ENCODE results near the gene RBM18.
A peak's percentile ranks its signal among the peaks of the same experiment; 100 is the strongest.

RBM18 gene

DNA sequence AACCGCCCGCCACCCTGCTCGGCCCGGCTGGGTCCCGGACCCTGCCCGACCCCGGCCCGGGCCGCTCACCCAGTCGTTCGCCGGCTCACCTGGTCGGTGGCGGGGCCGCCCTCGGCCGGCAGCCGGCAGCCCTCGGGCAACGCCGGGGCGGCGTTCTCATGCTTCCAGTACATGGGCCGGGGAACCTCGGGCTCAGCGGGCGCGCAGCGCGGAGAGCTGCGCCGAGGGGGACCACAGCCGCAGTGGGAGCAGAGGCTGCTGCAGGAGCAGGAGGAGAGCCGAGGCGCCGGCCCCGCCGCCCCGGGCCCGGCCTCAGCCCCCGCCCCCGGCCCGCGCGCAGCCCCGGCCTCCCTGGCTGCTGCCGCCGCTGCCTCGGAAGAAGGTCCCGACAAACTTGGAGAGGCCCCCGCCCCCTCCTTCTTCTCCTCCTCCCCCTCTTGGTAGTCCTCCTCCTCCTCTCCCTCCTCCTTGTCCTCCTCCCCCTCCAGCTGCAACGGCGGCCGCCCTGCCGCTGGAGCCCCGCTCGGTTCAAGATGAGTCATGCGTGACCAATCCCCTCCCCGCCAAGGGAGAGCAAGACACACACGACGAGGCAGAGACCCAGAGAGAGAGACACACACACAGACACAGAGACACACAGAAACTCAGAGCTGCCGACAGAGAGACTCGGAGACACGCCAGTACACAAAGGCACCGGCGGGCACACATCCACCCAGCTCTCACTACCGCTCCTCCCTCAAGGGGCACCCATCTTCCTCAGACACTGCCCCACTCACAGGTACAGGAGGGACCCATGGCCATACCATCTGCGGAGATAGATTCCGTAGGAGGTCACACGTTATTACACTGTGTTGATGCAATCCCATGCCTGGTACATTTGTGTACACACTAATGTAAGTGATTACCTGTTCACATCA is 35.8 kb downstream of the RBM18 start, which contains the start of gene LHX6:
TSS of gene LHX6 (minus strand) at position 390 of the 917 bp plus-strand sequence. CDS start at position 173, 217 bp downstream.
- H3K4me3 ChIP-seq (ENCODE audit: low read depth, low read length): peak within 1 kb of the TSS; percentile 15
- TF ChIP-seq, protein P1, sequence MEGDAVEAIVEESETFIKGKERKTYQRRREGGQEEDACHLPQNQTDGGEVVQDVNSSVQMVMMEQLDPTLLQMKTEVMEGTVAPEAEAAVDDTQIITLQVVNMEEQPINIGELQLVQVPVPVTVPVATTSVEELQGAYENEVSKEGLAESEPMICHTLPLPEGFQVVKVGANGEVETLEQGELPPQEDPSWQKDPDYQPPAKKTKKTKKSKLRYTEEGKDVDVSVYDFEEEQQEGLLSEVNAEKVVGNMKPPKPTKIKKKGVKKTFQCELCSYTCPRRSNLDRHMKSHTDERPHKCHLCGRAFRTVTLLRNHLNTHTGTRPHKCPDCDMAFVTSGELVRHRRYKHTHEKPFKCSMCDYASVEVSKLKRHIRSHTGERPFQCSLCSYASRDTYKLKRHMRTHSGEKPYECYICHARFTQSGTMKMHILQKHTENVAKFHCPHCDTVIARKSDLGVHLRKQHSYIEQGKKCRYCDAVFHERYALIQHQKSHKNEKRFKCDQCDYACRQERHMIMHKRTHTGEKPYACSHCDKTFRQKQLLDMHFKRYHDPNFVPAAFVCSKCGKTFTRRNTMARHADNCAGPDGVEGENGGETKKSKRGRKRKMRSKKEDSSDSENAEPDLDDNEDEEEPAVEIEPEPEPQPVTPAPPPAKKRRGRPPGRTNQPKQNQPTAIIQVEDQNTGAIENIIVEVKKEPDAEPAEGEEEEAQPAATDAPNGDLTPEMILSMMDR (IDR thresholded peaks at IDR 0.05; ENCODE audit: insufficient read depth, low read length, missing control alignments): no peak
- DNase-seq (ENCODE audit: low read depth, low spot score): no peak
- CTCF ChIA-PET: interaction anchor here (1.5 kb wide), 1 partner anchor 104 kb away, joined by 4 read pairs; no protein-coding TSS in a partner anchor
- POLR2A ChIA-PET: no interaction called here

DNA sequence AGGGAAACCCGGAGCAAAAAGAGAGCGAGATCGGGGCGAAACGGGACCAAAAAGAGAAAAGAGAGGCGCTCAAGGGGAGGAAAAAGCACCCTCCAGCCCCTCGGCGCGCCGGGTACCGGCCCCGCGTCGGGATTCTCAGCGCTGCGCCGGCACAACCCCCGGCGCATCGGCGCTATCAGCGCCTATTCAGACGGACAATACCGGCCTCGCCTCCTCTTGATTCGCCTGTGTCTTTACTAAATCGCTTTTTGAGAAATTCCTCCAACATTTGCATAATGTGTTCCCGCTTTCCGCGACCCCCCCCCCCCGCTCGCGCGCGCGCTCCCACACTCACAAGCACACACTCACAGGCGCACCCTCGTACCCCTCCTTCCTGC is 36.5 kb downstream of the RBM18 start:
- CTCF ChIA-PET: no interaction called here
- POLR2A ChIA-PET: no interaction called here

DNA sequence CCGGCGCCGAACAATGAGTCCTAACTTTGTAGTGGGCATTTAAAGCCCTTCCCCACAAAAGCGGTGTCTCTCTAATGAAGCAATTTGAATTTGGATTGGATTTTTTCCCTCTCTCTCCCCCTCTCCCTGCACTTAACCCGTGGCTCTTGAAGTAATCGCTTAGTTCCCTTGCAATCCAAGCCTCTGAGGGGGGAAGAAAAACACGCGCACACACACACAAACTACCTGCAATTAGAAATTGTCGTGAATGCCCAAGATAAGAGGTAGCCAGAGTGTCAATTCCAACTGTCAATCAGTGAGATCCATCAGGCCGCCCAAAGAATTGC is 37.1 kb downstream of the RBM18 start:
- no peak overlapping the region for H3K4me3 ChIP-seq (ENCODE audit: low read depth, low read length)
- TF ChIP-seq, protein P1 (IDR thresholded peaks at IDR 0.05; ENCODE audit: insufficient read depth, low read length, missing control alignments): no peak
- no peak for DNase-seq (ENCODE audit: low read depth, low spot score)
- ChIA-PET CTCF (no interaction called here), POLR2A (no interaction called here)

More for the DNA sequence above, 36.5 kb downstream of the RBM18 start:
- no peak for DNase-seq (ENCODE audit: low read depth, low spot score)
- H3K4me3 ChIP-seq (ENCODE audit: low read depth, low read length): peak overlapping the region; percentile 2; the same call in 1 of the 2 replicates
- TF ChIP-seq, protein P1 (IDR thresholded peaks at IDR 0.05; ENCODE audit: insufficient read depth, low read length, missing control alignments): no peak

DNA sequence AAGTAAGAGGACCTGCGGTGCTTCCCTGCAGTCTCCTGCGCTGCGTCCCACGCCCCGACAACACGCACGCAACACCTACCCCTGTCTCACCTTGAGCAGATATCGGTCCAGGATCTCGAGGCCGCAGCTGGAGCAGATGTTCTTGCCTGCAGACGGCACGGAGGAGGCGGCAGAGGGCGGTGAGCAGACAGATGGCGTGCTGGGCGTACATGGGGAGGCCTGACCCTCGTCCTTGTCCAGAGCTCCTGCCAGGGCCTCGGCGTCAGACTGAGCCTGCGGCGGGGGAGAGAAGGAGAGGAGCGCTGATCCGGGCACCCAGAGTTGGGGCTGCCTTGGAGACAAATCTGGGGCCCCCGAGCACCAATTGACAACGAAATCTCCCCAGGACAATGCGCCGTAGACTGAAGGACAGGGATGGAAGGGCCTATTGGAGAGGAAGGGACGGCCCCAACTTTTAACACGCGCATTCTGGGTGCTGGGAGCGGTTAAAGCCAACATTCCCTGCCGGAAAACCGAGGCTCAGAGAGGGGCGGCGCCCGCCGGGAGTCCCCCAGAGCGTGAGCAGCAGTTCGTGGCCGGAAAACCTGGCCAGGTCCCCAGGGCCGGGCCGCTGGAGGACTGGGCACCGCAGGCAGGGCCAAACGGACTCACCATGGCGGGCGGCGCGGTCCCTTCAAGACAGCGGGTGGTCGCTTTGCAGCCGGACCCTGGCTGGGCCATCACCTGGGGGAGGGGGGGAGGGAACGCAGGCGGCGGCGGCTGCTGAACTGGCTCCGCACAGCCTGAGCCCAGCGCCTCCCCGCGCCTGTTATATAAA is 37.7 kb downstream of the RBM18 start:
- H3K4me3 ChIP-seq (ENCODE audit: low read depth, low read length): no peak overlapping the region
- no peak for DNase-seq (ENCODE audit: low read depth, low spot score)
- CTCF ChIA-PET: no interaction called here
- TF ChIP-seq, protein P1 (IDR thresholded peaks at IDR 0.05; ENCODE audit: insufficient read depth, low read length, missing control alignments): no peak
- POLR2A ChIA-PET: no interaction called here

DNA sequence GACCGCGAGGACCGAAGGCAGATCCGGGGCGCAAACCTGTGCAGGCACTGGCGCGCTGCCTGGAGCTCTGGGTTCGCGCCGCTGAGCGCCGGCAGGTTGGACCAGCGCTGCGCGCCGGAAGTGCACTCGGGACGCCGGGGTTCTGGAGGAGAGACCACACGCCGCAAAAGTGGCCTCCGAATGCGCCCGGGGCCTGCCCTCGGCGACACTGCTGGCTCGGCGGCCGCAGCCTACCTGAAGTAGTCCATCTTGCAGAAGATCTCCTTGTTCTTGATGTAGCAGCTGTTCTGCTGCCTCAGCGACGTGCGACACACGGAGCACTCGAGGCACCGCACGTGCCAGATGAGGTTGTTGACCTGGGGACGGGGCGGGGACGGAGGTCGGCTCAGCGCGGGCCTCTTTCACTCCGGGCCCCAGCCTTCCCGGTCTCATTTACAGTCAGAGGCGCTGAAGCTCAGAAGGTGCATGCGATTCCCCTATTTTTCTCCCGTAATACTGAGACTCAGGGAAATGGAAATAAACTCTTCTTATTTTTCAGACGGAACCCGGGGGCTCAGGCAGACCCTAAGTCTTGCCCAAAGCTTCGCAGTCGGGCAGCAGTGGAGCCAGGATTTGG is 38.4 kb downstream of the RBM18 start:
- CTCF ChIA-PET: no interaction called here
- TF ChIP-seq, protein P1 (IDR thresholded peaks at IDR 0.05; ENCODE audit: insufficient read depth, low read length, missing control alignments): no peak
- no peak overlapping the region; the same call in 1 of the 2 replicates for H3K4me3 ChIP-seq (ENCODE audit: low read depth, low read length)
- POLR2A ChIA-PET: no interaction called here
- no peak for DNase-seq (ENCODE audit: low read depth, low spot score)

Data from AG04449 (cell line).